ENCODE measurements around the gene POLK. TPM values are rescaled to one million over a fixed set of nuclear protein-coding genes. Genes with fewer than 3 reads are reported as not detected.

The POLK gene
- total and polyA plus RNA-seq, 2 of the 8 experiments (the other 6 are each of a cell fraction or from before 2014, with no cell fraction given) = 2.0 to 9.0 TPM

DNA sequence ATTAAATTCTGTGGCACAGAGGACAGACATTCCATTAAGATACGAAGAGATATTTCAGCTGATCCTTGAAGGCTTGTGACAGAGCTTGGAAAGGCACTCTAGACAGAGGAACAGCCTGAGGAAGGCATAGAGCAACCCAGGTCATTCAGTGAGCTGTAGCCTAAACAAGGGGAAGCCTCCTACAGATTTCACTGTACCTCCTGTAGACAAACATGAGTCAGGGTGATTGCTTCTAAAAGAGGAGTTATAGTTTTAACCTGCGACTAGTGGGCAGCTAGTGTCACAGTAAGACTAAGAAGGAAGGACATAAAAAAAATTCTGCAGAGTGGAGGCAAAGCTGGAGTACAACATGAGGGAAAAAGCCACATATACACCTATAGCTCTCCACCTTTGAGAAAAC is 56.0 kb downstream of the POLK start (continued):
- TF ChIP-seq TAF1 (IDR thresholded peaks at IDR 0.05; ENCODE audit: low read depth, low read length) (no peak), EP300 (IDR thresholded peaks at IDR 0.05; ENCODE audit: borderline replicate concordance in 1 of 2, low read depth in 2 of 2, low read length in 2 of 2) (no peak), TEAD4 (IDR thresholded peaks at IDR 0.05; ENCODE audit: low read depth, low read length) (no peak), HDAC6 (IDR thresholded peaks at IDR 0.05; ENCODE audit: low read depth, low read length) (no peak), POU5F1 (IDR thresholded peaks at IDR 0.05; ENCODE audit: low read depth, low read length) (no peak)
- TF ChIP-seq, protein P1, sequence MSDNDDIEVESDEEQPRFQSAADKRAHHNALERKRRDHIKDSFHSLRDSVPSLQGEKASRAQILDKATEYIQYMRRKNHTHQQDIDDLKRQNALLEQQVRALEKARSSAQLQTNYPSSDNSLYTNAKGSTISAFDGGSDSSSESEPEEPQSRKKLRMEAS (IDR thresholded peaks at IDR 0.05) = no peak
